ENCODE results near the gene CACNA2D1.

Gene CACNA2D1

GRCh38 chr7:82397879-82398524 lies 45.6 kb downstream of the CACNA2D1 start:
- no peak for TF ChIP-seq CTCF (IDR thresholded peaks at IDR 0.05; ENCODE audit: borderline replicate concordance, control extremely low read depth, extremely low read depth, insufficient read depth, missing control alignments)
- DNase-seq (ENCODE audit: low spot score) = no peak
- in situ Hi-C loops (cut with MboI; ENCODE audit: low sequenced_read_pairs, unreplicated experiment) = no loop called here

- TF ChIP-seq CTCF (IDR thresholded peaks at IDR 0.05; ENCODE audit: borderline replicate concordance, control extremely low read depth, extremely low read depth, insufficient read depth, missing control alignments) = no peak
- in situ Hi-C loops (cut with MboI; ENCODE audit: low sequenced_read_pairs, unreplicated experiment) = no loop called here
- DNase-seq (ENCODE audit: low spot score) = no peak
Observed at GRCh38 chr7:82396343-82396742, 47.2 kb downstream of the CACNA2D1 start.

- TF ChIP-seq CTCF (IDR thresholded peaks at IDR 0.05; ENCODE audit: borderline replicate concordance, control extremely low read depth, extremely low read depth, insufficient read depth, missing control alignments) = no peak
- in situ Hi-C loops (cut with MboI; ENCODE audit: low sequenced_read_pairs, unreplicated experiment) = no loop called here
Observed at GRCh38 chr7:82395147-82395546, 48.4 kb downstream of the CACNA2D1 start.

GRCh38 chr7:82393840-82394220 lies 49.7 kb downstream of the CACNA2D1 start:
- no peak for DNase-seq (ENCODE audit: low spot score)
- in situ Hi-C loops (cut with MboI; ENCODE audit: low sequenced_read_pairs, unreplicated experiment) = no loop called here
- no peak for TF ChIP-seq CTCF (IDR thresholded peaks at IDR 0.05; ENCODE audit: borderline replicate concordance, control extremely low read depth, extremely low read depth, insufficient read depth, missing control alignments)

More at GRCh38 chr7:82395147-82395546, 48.4 kb downstream of the CACNA2D1 start:
- no peak for DNase-seq (ENCODE audit: low spot score)

- TF ChIP-seq CTCF (IDR thresholded peaks at IDR 0.05; ENCODE audit: borderline replicate concordance, control extremely low read depth, extremely low read depth, insufficient read depth, missing control alignments) = no peak
- DNase-seq (ENCODE audit: low spot score) = no peak
- in situ Hi-C loops (cut with MboI; ENCODE audit: low sequenced_read_pairs, unreplicated experiment) = no loop called here
Observed at GRCh38 chr7:82393076-82393839, 50.3 kb downstream of the CACNA2D1 start.

GRCh38 chr7:82390936-82391335 lies 52.6 kb downstream of the CACNA2D1 start:
- DNase-seq (ENCODE audit: low spot score) = no peak
- TF ChIP-seq CTCF (IDR thresholded peaks at IDR 0.05; ENCODE audit: borderline replicate concordance, control extremely low read depth, extremely low read depth, insufficient read depth, missing control alignments) = no peak
- in situ Hi-C loops (cut with MboI; ENCODE audit: low sequenced_read_pairs, unreplicated experiment) = no loop called here

Data from GM13976 (cell line).